GM21723 (cell line): ENCODE results near the gene COPS7A.

Experiments
- ATAC-seq: cut with Tn5 transposase; IDR thresholded peaks from one replicate; pipeline ENCODE4 v1.9.1; 2021; ENCODE audit warnings: mild to moderate bottlenecking, moderate library complexity; ENCODE audit not compliant: unreplicated experiment

COPS7A gene

DNA sequence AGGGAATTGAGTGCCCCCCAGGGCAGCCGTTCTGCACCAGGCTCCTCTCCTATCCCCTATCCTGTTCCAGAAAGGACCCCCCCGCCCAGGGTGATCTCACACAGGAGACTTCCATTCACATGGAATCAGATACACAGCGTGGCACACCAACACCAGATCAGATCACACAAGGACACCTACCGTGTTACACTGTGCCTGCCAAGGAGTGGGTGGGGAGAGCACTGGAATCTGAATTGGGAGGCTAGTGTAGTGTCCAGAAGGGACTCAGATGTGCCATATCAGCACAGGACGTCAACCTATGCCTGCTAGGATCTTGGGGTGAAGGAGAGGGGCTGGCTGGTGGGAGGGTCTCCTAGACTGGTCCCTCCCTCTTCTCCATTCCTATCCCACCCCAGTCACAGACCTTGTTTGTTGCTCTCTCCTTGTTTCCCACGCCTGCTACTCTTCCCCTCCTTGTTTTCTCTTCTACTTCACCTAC, 44.6 kb downstream of the COPS7A start:
- ATAC-seq, result no peak

GRCh38 chr12:6768990-6769389, 45.1 kb downstream of the COPS7A start:
- ATAC-seq, result no peak

DNA sequence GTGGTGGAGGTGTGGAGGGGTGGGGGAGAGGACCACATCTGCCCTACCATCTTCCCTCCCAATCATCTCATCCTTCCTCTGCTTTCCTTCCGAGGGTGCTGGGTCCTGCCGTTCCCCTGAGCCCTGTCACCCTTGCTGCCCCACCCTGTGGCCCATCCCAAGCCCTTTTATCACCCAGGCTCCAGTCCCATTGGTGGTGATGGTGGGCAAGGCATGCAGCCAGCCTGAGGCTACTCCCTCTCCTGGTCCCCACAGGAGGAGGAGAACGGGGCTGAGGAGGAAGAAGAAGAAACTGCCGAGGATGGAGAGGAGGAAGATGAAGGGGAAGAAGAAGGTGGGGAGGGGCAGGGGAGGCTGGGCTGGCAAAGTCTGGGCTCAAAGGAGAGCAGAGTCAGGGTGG, 45.8 kb downstream of the COPS7A start:
- ATAC-seq, result no peak

- no peak for ATAC-seq
Observed at GRCh38 chr12:6770094-6770493, 46.2 kb downstream of the COPS7A start.

DNA sequence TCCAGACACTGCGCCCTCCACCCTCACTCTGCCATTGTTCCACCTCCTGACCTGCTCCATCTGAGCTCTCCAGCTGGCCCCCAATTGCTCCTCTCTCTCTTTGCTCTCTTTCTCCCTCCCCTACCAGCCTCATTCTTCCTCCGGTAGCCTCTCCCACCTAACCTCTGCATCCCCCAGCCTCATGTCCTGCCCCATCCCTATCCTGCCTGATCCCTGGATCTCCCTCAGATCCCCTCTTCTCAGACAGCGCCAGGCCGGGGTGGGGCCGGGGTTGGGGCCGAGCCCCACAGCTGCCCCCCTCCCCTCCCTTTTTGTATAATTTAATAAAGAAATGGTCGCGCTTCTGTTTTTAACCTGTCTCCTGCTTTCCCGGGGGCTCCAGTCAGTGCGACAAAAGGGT, 46.8 kb downstream of the COPS7A start:
- no peak for ATAC-seq

DNA sequence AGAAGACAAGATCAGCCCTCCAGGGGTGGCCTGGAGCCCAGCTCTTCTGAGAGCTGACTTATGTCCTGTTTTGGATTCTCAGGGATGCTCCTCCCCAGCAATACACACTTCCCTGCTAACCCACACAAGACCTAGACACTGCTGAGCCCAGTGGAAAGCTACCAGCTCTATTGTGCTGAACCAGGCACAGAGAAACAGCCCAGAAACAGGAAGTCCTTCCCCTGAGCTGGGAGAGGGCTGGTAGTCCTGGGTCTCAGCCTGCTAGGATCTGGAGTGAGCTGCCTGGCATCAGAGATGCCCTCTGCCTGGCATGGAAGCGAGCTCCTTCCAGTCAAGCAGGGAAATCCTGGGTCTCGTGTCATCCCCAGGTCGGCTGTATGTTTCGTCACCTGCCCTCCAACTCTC, 47.2 kb downstream of the COPS7A start:
- no peak for ATAC-seq

GRCh38 chr12:6771509-6772330, 47.9 kb downstream of the COPS7A start:
- ATAC-seq, result no peak

GRCh38 chr12:6772331-6772695, 48.5 kb downstream of the COPS7A start, which contains the start of gene LAG3:
TSS of gene LAG3 (plus strand) at chr12:6772520. CDS start at chr12:6772853, 333 bp downstream.
- ATAC-seq, result no peak

GRCh38 chr12:6772726-6773589, 49.1 kb downstream of the COPS7A start:
- ATAC-seq, result no peak

- no peak for ATAC-seq
Observed at GRCh38 chr12:6773590-6774351, 49.9 kb downstream of the COPS7A start.

DNA sequence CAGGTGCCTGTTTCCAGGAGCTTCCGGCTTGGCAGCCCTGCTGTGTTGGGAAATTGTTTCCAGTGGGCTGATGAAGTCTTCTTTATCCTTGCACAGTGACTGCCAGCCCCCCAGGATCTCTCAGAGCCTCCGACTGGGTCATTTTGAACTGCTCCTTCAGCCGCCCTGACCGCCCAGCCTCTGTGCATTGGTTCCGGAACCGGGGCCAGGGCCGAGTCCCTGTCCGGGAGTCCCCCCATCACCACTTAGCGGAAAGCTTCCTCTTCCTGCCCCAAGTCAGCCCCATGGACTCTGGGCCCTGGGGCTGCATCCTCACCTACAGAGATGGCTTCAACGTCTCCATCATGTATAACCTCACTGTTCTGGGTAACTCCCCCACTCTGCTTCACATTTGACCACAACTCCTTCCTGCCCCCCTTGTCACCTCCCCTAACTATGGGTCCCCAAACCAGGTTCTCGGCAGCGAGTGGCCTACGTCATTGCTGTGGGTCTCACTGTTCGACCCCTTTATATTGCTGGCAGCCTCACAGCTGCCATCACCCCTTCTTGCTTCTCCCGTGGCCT, 50.7 kb downstream of the COPS7A start:
- ATAC-seq, result no peak

- no peak for ATAC-seq
Observed at GRCh38 chr12:6775185-6776174, 51.6 kb downstream of the COPS7A start.

GRCh38 chr12:6777386-6777785, 53.5 kb downstream of the COPS7A start:
- no peak for ATAC-seq

GRCh38 chr12:6778217-6778573, 54.3 kb downstream of the COPS7A start:
- ATAC-seq, result no peak

GRCh38 chr12:6778574-6779550, 55.0 kb downstream of the COPS7A start:
- peak; percentile 79 for ATAC-seq

GRCh38 chr12:6779708-6780432, 56.0 kb downstream of the COPS7A start:
- no peak for ATAC-seq

DNA sequence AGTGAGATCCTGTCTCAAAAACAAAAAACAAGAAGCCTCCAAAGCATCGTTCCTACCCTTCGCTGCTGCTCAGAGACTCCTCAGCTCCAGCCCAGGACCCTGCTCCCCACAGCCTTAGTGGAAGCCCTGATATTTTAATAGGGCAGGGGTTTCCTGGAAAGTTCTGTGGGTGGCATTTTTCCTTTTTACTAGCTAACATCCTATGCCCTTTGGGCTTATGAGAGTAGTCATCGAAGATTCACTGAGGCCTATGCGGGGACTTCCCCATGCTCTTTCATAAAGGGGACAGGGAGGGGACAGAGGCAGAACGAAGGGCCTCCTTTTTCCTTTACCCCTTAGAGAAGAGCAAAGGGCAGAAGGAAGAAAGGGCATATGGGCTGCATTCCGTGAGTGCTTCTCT, 56.7 kb downstream of the COPS7A start:
- ATAC-seq, result no peak
